ENCODE measurements around the gene CUEDC1. TPM values are rescaled to one million over a fixed set of nuclear protein-coding genes. Genes with fewer than 3 reads are reported as not detected.

CUEDC1 gene
- total RNA-seq, 1 donor from 2014 or later = 76.1 TPM

DNA sequence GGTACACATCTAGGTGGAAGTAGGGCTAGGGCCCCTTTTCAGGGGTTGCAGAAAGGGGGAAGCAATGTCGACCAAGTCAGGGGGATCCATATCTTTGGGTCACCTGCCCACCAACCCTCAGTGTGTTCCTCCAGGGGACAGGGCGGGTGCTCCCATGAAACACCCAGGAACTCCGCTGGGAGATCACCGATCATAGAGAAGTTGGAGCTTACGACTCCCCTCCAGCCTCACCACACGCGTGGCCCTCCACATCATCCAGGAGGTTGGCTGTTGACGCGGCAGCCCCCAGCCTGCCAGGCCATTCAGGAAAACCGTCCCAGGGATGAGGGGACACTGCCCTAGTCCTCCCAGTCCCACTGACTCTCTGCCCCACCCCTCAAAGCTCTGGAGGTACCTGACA lies 88.1 kb downstream of the CUEDC1 start:
- TF ChIP-seq, protein P1, sequence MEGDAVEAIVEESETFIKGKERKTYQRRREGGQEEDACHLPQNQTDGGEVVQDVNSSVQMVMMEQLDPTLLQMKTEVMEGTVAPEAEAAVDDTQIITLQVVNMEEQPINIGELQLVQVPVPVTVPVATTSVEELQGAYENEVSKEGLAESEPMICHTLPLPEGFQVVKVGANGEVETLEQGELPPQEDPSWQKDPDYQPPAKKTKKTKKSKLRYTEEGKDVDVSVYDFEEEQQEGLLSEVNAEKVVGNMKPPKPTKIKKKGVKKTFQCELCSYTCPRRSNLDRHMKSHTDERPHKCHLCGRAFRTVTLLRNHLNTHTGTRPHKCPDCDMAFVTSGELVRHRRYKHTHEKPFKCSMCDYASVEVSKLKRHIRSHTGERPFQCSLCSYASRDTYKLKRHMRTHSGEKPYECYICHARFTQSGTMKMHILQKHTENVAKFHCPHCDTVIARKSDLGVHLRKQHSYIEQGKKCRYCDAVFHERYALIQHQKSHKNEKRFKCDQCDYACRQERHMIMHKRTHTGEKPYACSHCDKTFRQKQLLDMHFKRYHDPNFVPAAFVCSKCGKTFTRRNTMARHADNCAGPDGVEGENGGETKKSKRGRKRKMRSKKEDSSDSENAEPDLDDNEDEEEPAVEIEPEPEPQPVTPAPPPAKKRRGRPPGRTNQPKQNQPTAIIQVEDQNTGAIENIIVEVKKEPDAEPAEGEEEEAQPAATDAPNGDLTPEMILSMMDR (IDR thresholded peaks at IDR 0.05) = no peak
- peaks cover 7 to 14% of the 10 kb centered on the region in 2 donors for H3K36me3 ChIP-seq
- H3K27ac ChIP-seq = peak overlapping the region; percentile 83 to 95
- H3K4me3 ChIP-seq = no peak overlapping the region
- intact Hi-C loops (cut with DNase I) = no loop called here
- no peaks in the 10 kb centered on the region for H3K27me3 ChIP-seq
- H3K4me1 ChIP-seq = peaks cover 27 to 37% of the 10 kb centered on the region in 2 donors
- H3K9me3 ChIP-seq = no peaks in the 10 kb centered on the region
- DNase-seq (ENCODE audit: low spot score in 2 of 2) = no peak

DNA sequence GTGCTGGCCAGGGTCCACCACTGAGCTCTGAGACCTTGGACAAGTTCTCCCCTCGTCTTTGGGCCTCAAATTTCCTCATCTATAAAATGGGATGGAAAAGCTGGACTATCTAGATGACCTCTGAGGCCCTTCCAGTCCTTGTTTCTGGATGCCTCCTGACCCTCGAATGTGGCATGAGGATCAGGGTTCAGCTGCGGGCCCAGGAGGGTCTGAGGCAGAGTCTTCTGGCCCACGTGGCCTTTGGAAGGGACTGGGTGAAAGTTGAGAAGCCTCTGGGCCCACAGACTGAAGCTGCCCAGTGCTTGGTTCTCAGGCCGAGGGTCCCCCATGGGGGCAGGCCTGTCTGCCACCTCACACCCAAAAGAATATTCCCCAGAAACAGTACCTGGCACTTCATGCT lies 88.5 kb downstream of the CUEDC1 start:
- Histone ChIP-seq H3K9me3 (no peaks in the 10 kb centered on the region), H3K4me1 (peaks cover 30 to 36% of the 10 kb centered on the region in 2 donors), H3K27me3 (no peaks in the 10 kb centered on the region), H3K36me3 (peaks cover 3 to 10% of the 10 kb centered on the region in 2 donors), H3K4me3 (no peak overlapping the region), H3K27ac (peak overlapping the region; percentile 83 to 95)
- DNase-seq (ENCODE audit: low spot score in 2 of 2) = no peak
- TF ChIP-seq, protein P1 (IDR thresholded peaks at IDR 0.05) = no peak
- intact Hi-C loops (cut with DNase I) = no loop called here

- Histone ChIP-seq H3K9me3 (no peaks in the 10 kb centered on the region), H3K4me1 (peaks cover 31 to 37% of the 10 kb centered on the region in 2 donors), H3K27me3 (no peaks in the 10 kb centered on the region), H3K27ac (peak overlapping the region; percentile 83 to 95), H3K36me3 (peaks cover 3 to 9% of the 10 kb centered on the region in 2 donors), H3K4me3 (no peak overlapping the region)
- TF ChIP-seq, protein P1 (IDR thresholded peaks at IDR 0.05) = no peak
- intact Hi-C loops (cut with DNase I) = no loop called here
- no peak for DNase-seq (ENCODE audit: low spot score in 2 of 2)
These were observed 88.9 kb downstream of the CUEDC1 start for GRCh38 chr17:57866319-57866718.

GRCh38 chr17:57864273-57864672 lies 90.9 kb downstream of the CUEDC1 start:
- Histone ChIP-seq H3K27ac (no peak overlapping the region), H3K4me3 (no peak overlapping the region), H3K9me3 (no peaks in the 10 kb centered on the region), H3K4me1 (peaks cover 36 to 38% of the 10 kb centered on the region in 2 donors), H3K36me3 (peaks cover 3 to 7% of the 10 kb centered on the region in 2 donors), H3K27me3 (no peaks in the 10 kb centered on the region)
- intact Hi-C loops (cut with DNase I) = no loop called here
- TF ChIP-seq, protein P1 (IDR thresholded peaks at IDR 0.05) = no peak
- no peak for DNase-seq (ENCODE audit: low spot score in 2 of 2)

- Histone ChIP-seq H3K4me1 (peaks cover 25% of the 10 kb centered on the region in 2 donors), H3K36me3 (peaks cover 3 to 7% of the 10 kb centered on the region in 2 donors), H3K27me3 (no peaks in the 10 kb centered on the region), H3K4me3 (peak overlapping the region in 1 of 2 donors; percentile 72), H3K27ac (peak overlapping the region; percentile 76 to 86), H3K9me3 (no peaks in the 10 kb centered on the region)
- intact Hi-C loops (cut with DNase I) = no loop called here
- DNase-seq (ENCODE audit: low spot score in 2 of 2) = no peak
- TF ChIP-seq, protein P1 (IDR thresholded peaks at IDR 0.05) = no peak
These were observed 92.2 kb downstream of the CUEDC1 start for GRCh38 chr17:57862694-57863667.
